H1 (cell line): ENCODE results near the gene GPANK1. TPM values are rescaled to one million over a fixed set of nuclear protein-coding genes. Genes with fewer than 3 reads are reported as not detected.

Experiments
- CTCF ChIA-PET: fragments of 300-600 bp; sonication (Branson Sonifier 250); formaldehyde crosslinking; loops from one replicate; lab custom pipeline; 2021; ENCODE audit not compliant: partially characterized antibody; lab: Charles Lee
- POLR2A ChIA-PET: fragments of 300-600 bp; sonication (Branson Sonifier 250); formaldehyde crosslinking; loops from one replicate; lab custom pipeline; 2021; ENCODE audit warnings: inconsistent platforms; ENCODE audit not compliant: partially characterized antibody; lab: Charles Lee
- DNase-seq, 2 experiments: peaks; one replicate each; pipeline versions ENCODE4 v3.0.0 to v3.0.0-alpha.2; 2010 to 2022; ENCODE audit warnings: low spot score in 2 of 2, low read depth in 1 of 2, mixed read lengths in 1 of 2
- FAIRE-seq: peaks from 2 replicates; lab custom pipeline; 2011; peaks lifted over from hg19 to GRCh38; lab: Jason Lieb, UNC
- H2AFZ ChIP-seq: 2 replicates; pipeline ENCODE4 v1.8.1; 2012; ENCODE audit warnings: low read length, inconsistent platforms
- H2AK5ac ChIP-seq: 2 replicates; pipeline ENCODE4 v1.6.1; 2013; ENCODE audit warnings: low read depth, low read length
- H2BK120ac ChIP-seq: replicated peaks from 2 replicates; pipeline ENCODE3; 2013; ENCODE audit warnings: low read depth, low read length, inconsistent platforms
- H2BK12ac ChIP-seq: 2 replicates; pipeline ENCODE4 v1.6.1; 2013; ENCODE audit warnings: low read depth, low read length
- H2BK15ac ChIP-seq: 2 replicates; pipeline ENCODE4 v1.6.1; 2013; ENCODE audit warnings: low read length
- H2BK20ac ChIP-seq: 2 replicates; pipeline ENCODE4 v1.6.1; 2013; ENCODE audit warnings: low read length
- H2BK5ac ChIP-seq: 2 replicates; pipeline ENCODE4 v1.6.1; 2013; ENCODE audit warnings: low read depth, low read length
- H3K14ac ChIP-seq: 2 replicates; pipeline ENCODE4 v1.6.1; 2013; ENCODE audit warnings: inconsistent platforms; ENCODE audit not compliant: insufficient read length
- H3K18ac ChIP-seq: 2 replicates; pipeline ENCODE4 v1.6.1; 2013; ENCODE audit warnings: low read length; ENCODE audit errors: extremely low read depth
- H3K23ac ChIP-seq: 2 replicates; pipeline ENCODE4 v1.6.1; 2013; ENCODE audit warnings: inconsistent platforms; ENCODE audit not compliant: insufficient read length
- H3K23me2 ChIP-seq: 2 replicates; pipeline ENCODE4 v1.6.1; 2013; ENCODE audit warnings: low read depth, low read length
- H3K27ac ChIP-seq: 2 replicates; pipeline ENCODE4 v1.6.1; 2011; ENCODE audit warnings: low read depth, low read length, inconsistent platforms
- H3K27me3 ChIP-seq, 4 experiments: replicated peaks in 1 of 4; 1 replicate in 1 of 4; 2 replicates in 3 of 4; pipeline versions ENCODE4 v1.6.1 to v1.8.1; 2011 to 2013; ENCODE audit warnings: low read length in 3 of 4, mild to moderate bottlenecking in 3 of 4, inconsistent platforms in 2 of 4, mixed read lengths in 2 of 4, moderate library complexity in 1 of 4; ENCODE audit not compliant: control insufficient read depth in 3 of 4, insufficient read depth in 3 of 4; ENCODE audit errors: extremely low read depth in 1 of 4
- H3K36me3 ChIP-seq, 4 experiments: 2 replicates each; pipeline versions ENCODE4 v1.6.1 to v1.8.1; 2011 to 2013; ENCODE audit warnings: mild to moderate bottlenecking in 4 of 4, low read length in 3 of 4, moderate library complexity in 2 of 4, control low read depth in 1 of 4, inconsistent platforms in 1 of 4; ENCODE audit not compliant: insufficient read depth in 4 of 4, control insufficient read depth in 2 of 4
- H3K4ac ChIP-seq: replicated peaks from 2 replicates; pipeline ENCODE3; 2013; ENCODE audit warnings: low read length, low read depth, mixed read lengths, inconsistent platforms; ENCODE audit not compliant: insufficient read length
- H3K4me1 ChIP-seq, 4 experiments: replicated peaks in 1 of 4; 1 replicate in 1 of 4; 2 replicates in 3 of 4; pipeline versions ENCODE4 v1.6.1 to v1.8.1; 2011 to 2013; ENCODE audit warnings: low read length in 3 of 4, inconsistent platforms in 2 of 4, mixed read lengths in 1 of 4; ENCODE audit not compliant: insufficient read depth in 4 of 4, control insufficient read depth in 3 of 4
- H3K4me2 ChIP-seq, 2 experiments: 2 replicates each; pipeline versions ENCODE4 v1.6.1 to v1.8.1; 2011 to 2013; ENCODE audit warnings: low read depth in 2 of 2, low read length in 2 of 2, control low read depth in 1 of 2, inconsistent platforms in 1 of 2, mild to moderate bottlenecking in 1 of 2; ENCODE audit not compliant: insufficient read depth in 1 of 2
- H3K4me3 ChIP-seq, 4 experiments: fragments of 200-600, 300-600 bp in 1 of 4; sonication (generic), shearing (Covaris generic), sonication (Bioruptor Twin) in 1 of 4; 2 replicates each; pipeline versions ENCODE4 v1.5.1 to v1.8.1; 2011 to 2016; ENCODE audit warnings: low read length in 4 of 4, low read depth in 3 of 4, control low read depth in 2 of 4, inconsistent platforms in 2 of 4, mild to moderate bottlenecking in 2 of 4, mixed read lengths in 1 of 4, moderate library complexity in 1 of 4; ENCODE audit not compliant: insufficient read depth in 2 of 4; ENCODE audit errors: extremely low read depth in 1 of 4
- H3K56ac ChIP-seq: replicated peaks from 2 replicates; pipeline ENCODE3; 2013; ENCODE audit warnings: low read depth, mild to moderate bottlenecking, mixed read lengths, low read length, inconsistent platforms; ENCODE audit not compliant: insufficient read length
- H3K79me1 ChIP-seq: 2 replicates; pipeline ENCODE4 v1.6.1; 2013; ENCODE audit warnings: low read depth, low read length, control low read depth
- H3K79me2 ChIP-seq, 2 experiments: 2 replicates each; pipeline versions ENCODE4 v1.6.1 to v1.8.1; 2012 to 2013; ENCODE audit warnings: low read length in 2 of 2, mild to moderate bottlenecking in 2 of 2, inconsistent platforms in 1 of 2; ENCODE audit not compliant: insufficient read depth in 2 of 2, control insufficient read depth in 1 of 2
- H3K9ac ChIP-seq, 4 experiments: replicated peaks in 1 of 4; 1 replicate in 1 of 4; 2 replicates in 3 of 4; pipeline versions ENCODE4 v1.6.1 to v1.8.1; 2011 to 2013; ENCODE audit warnings: low read depth in 3 of 4, low read length in 3 of 4, control low read depth in 2 of 4, mild to moderate bottlenecking in 2 of 4, moderate library complexity in 2 of 4, inconsistent platforms in 1 of 4; ENCODE audit errors: extremely low read depth in 1 of 4
- H3K9me3 ChIP-seq, 2 experiments: 2 replicates each; pipeline versions ENCODE4 v1.6.1 to v1.8.1; 2012 to 2013; ENCODE audit warnings: mild to moderate bottlenecking in 2 of 2, moderate library complexity in 2 of 2, control low read depth in 1 of 2, inconsistent platforms in 1 of 2, low read depth in 1 of 2, low read length in 1 of 2, mixed read lengths in 1 of 2; ENCODE audit not compliant: insufficient read depth in 2 of 2
- H4K20me1 ChIP-seq, 2 experiments: replicated peaks in 1 of 2; 2 replicates each; pipeline versions ENCODE3 to v1.8.1; 2011 to 2013; ENCODE audit warnings: inconsistent platforms in 2 of 2, low read length in 2 of 2, mild to moderate bottlenecking in 1 of 2; ENCODE audit not compliant: insufficient read depth in 2 of 2, control insufficient read depth in 1 of 2
- H4K5ac ChIP-seq: 2 replicates; pipeline ENCODE4 v1.6.1; 2013; ENCODE audit warnings: low read length, low read depth, mixed read lengths, inconsistent platforms; ENCODE audit not compliant: insufficient read length
- H4K8ac ChIP-seq: 2 replicates; pipeline ENCODE4 v1.8.0; 2013; ENCODE audit warnings: mild to moderate bottlenecking, moderate library complexity, low read length, inconsistent platforms; ENCODE audit not compliant: insufficient read depth; ENCODE audit errors: extremely low read depth
- H4K91ac ChIP-seq: replicated peaks from 2 replicates; pipeline ENCODE3; 2013; ENCODE audit warnings: low read length, mixed read lengths, inconsistent platforms; ENCODE audit not compliant: insufficient read length
- CBX8 ChIP-seq: fragments of 300-800, 300-1000 bp; sonication (generic); IDR thresholded peaks from 2 replicates; pipeline ENCODE4 v1.7.1; 2016; ENCODE audit warnings: low read depth, low read length, borderline replicate concordance
- CEBPB ChIP-seq: IDR thresholded peaks from 2 replicates; pipeline ENCODE4 v1.6.1; 2012; ENCODE audit warnings: low read depth, low read length
- CREB1 ChIP-seq: IDR thresholded peaks from 2 replicates; pipeline ENCODE4 v1.6.1; 2012; ENCODE audit warnings: inconsistent platforms
- MAFK ChIP-seq: IDR thresholded peaks from 2 replicates; pipeline ENCODE4 v1.6.1; 2012; ENCODE audit warnings: low read depth, mild to moderate bottlenecking, improper control_type of control experiment, low read length
- RAD21 ChIP-seq, 2 experiments: IDR thresholded peaks in 1 of 2; conservative IDR thresholded peaks in 1 of 2; 2 replicates each; pipeline ENCODE4 v1.6.1; 2011; ENCODE audit warnings: low read depth in 2 of 2, low read length in 2 of 2, improper control_type of control experiment in 1 of 2, inconsistent platforms in 1 of 2, mild to moderate bottlenecking in 1 of 2, moderate library complexity in 1 of 2
- RBBP5 ChIP-seq: IDR thresholded peaks from 2 replicates; pipeline ENCODE4 v1.7.1; 2012; ENCODE audit warnings: low read depth, mild to moderate bottlenecking, inconsistent platforms, low read length, moderate library complexity, borderline replicate concordance
- WGBS, 2 experiments: shearing (Covaris generic) in 1 of 2; methylation state at CpG; one replicate each; pipeline versions ENCODE4 v1.1.6 to v1.1.7; 2013 to 2015; ENCODE audit warnings: low lambda C conversion rate in 2 of 2, mixed read lengths in 2 of 2, inconsistent platforms in 1 of 2, low coverage in 1 of 2, missing lambda C conversion rate in 1 of 2; ENCODE audit not compliant: insufficient replicate concordance in 2 of 2, insufficient coverage in 1 of 2, insufficient read length in 1 of 2; ENCODE audit errors: extremely low coverage in 1 of 2, missing lambda C conversion rate in 1 of 2; 5-methylcytosine and 5-hydroxymethylcytosine counted together
- polyA plus RNA-seq, 7 experiments: library from polyadenylated mRNA; depleted of rRNA in 3 of 7; stranded (reverse) in 5 of 7; unstranded in 2 of 7; fragments of >200 nt in 5 of 7; fragments of 200-250 nt in 2 of 7; gene quantifications; 1 replicate in 5 of 7; 2 replicates in 1 of 7; 4 replicates in 1 of 7; pipeline versions ENCODE4 v1.2.1 to v1.2.3, GENCODE V29; 2011 to 2013; ENCODE audit warnings: missing spikeins in 2 of 7, mixed read lengths in 2 of 7
- total RNA-seq: library from RNA; stranded (reverse); fragmentation: NEBNext Ultra II Directional; extraction: Animal tissue kit (Norgen Biotek cat#: 25700); gene quantifications from 2 replicates; pipeline ENCODE4 v1.2.1, GENCODE V29; 2021

GPANK1 gene
- total and polyA plus RNA-seq, 2 of the 8 experiments (the other 6 are each of a cell fraction or from before 2014, with no cell fraction given) = 24.5 to 30.2 TPM

GRCh38 chr6:31645325-31645724, 19.5 kb downstream of the GPANK1 start:
- H2BK15ac ChIP-seq = no peak overlapping the region
- CTCF ChIA-PET = interaction anchor here (2.8 kb wide), 1 partner anchor 11 kb away, joined by 10 read pairs; no protein-coding TSS in a partner anchor
- no peak overlapping the region for H3K23ac ChIP-seq
- peaks cover 0 to 5% of the 10 kb centered on the region in 2 experiments for H4K20me1 ChIP-seq
- no peak overlapping the region for H2BK12ac ChIP-seq
- no peak overlapping the region; the same call in 1 of the 2 replicates for H4K8ac ChIP-seq
- H3K18ac ChIP-seq = no peak overlapping the region
- no peak overlapping the region for H3K4me3 ChIP-seq
- H3K27me3 ChIP-seq = no peaks in the 10 kb centered on the region
- H3K36me3 ChIP-seq = peaks cover 49 to 89% (median 74%) of the 10 kb centered on the region in 4 experiments
- no peak overlapping the region for H3K4me2 ChIP-seq
- no peak overlapping the region for H2BK120ac ChIP-seq
- H2BK5ac ChIP-seq = no peak overlapping the region
- FAIRE-seq (no peak), DNase-seq (no peak)
- no peak overlapping the region for H2AK5ac ChIP-seq
- H3K4me1 ChIP-seq = no peaks in the 10 kb centered on the region
- peaks cover 2% of the 10 kb centered on the region; the same call in 1 of the 2 replicates for H3K79me1 ChIP-seq
- H3K56ac ChIP-seq = no peak overlapping the region
- H3K79me2 ChIP-seq = peaks cover 0 to 18% of the 10 kb centered on the region in 2 experiments; a peak in 2 of 4 replicates
- H3K14ac ChIP-seq = no peak overlapping the region
- H3K4ac ChIP-seq = no peak overlapping the region
- WGBS, 2 experiments = 93% methylated on average over 9 of the region's 9 CpGs; no CpG with 5 or more reads in 1 of the 2 experiments
- no peaks in the 10 kb centered on the region for H3K9me3 ChIP-seq
- H2BK20ac ChIP-seq = no peak overlapping the region
- no peak overlapping the region for H4K5ac ChIP-seq
- no peak overlapping the region for H3K9ac ChIP-seq
- H2AFZ ChIP-seq = no peak overlapping the region
- H4K91ac ChIP-seq = no peak overlapping the region
- POLR2A ChIA-PET = interaction anchor here (0.6 to 34.9 kb wide), 4 partner anchors 9 to 96 kb away, joined by 3 to 883 read pairs (median 376); partner anchors contain the start of genes APOM, BAG6, C6orf47 and CSNK2B
- no peak overlapping the region for H3K27ac ChIP-seq
- H3K23me2 ChIP-seq = no peaks in the 10 kb centered on the region
- no peak for TF ChIP-seq MAFK
- TF ChIP-seq CREB1 = no peak
- TF ChIP-seq RBBP5 = no peak
- no peak for TF ChIP-seq CEBPB
- no peak for TF ChIP-seq RAD21 (IDR thresholded peaks at IDR 0.05 in 1 of 2, conservative IDR thresholded peaks at IDR 0.05 in 1 of 2; ENCODE audit: low read depth in 2 of 2, low read length in 2 of 2)
- no peak for TF ChIP-seq CBX8
